Keratinocyte (primary cell): ENCODE data around the gene ZNF383. TPM values are rescaled to one million over a fixed set of nuclear protein-coding genes. Genes with fewer than 3 reads are reported as not detected.
"Not testable (repeated sequence)": the region's sequence is repeated elsewhere in the genome, so short reads cannot be mapped to it uniquely, and the experiment has no call there.

ENCODE experiments used
- DNase-seq: peaks from one replicate; pipeline ENCODE4 v3.0.0-alpha.2; 2011; ENCODE audit warnings: low read depth, missing footprints, low spot score
- FAIRE-seq: peaks from 2 replicates; lab custom pipeline; 2011; peaks lifted over from hg19 to GRCh38; lab: Jason Lieb, UNC
- H2AFZ ChIP-seq: 2 replicates; pipeline ENCODE4 v1.6.0; 2012; ENCODE audit warnings: low read length, control low read depth, inconsistent platforms; ENCODE audit not compliant: control insufficient read depth
- H3K27ac ChIP-seq: 2 replicates; pipeline ENCODE4 v1.5.1; 2011; ENCODE audit warnings: low read length; ENCODE audit not compliant: control insufficient read depth, insufficient read depth
- H3K27me3 ChIP-seq: 3 replicates; pipeline ENCODE4 v1.6.0; 2011; ENCODE audit warnings: low read length; ENCODE audit not compliant: control insufficient read depth, insufficient read depth; ENCODE audit errors: extremely low read depth
- H3K36me3 ChIP-seq, 2 experiments: 2 replicates in 1 of 2; 3 replicates in 1 of 2; pipeline ENCODE4 v1.5.1; 2011; ENCODE audit warnings: low read length in 2 of 2, mild to moderate bottlenecking in 1 of 2; ENCODE audit not compliant: control insufficient read depth in 2 of 2, insufficient read depth in 2 of 2; ENCODE audit errors: extremely low read depth in 1 of 2
- H3K4me1 ChIP-seq: 3 replicates; pipeline ENCODE4 v1.5.1; 2011; ENCODE audit warnings: low read length; ENCODE audit not compliant: control insufficient read depth, insufficient read depth; ENCODE audit errors: extremely low read depth
- H3K4me2 ChIP-seq: 3 replicates; pipeline ENCODE4 v1.6.0; 2011; ENCODE audit warnings: low read depth, low read length; ENCODE audit not compliant: control insufficient read depth, insufficient read depth; ENCODE audit errors: extremely low read depth
- H3K4me3 ChIP-seq, 3 experiments: fragments of 200-600 bp in 1 of 3; sonication (generic) in 1 of 3; 2 replicates in 2 of 3; 3 replicates in 1 of 3; pipeline ENCODE4 v1.5.1; 2011 to 2016; ENCODE audit warnings: low read length in 3 of 3, mild to moderate bottlenecking in 3 of 3, control low read depth in 2 of 3, inconsistent platforms in 1 of 3, low read depth in 1 of 3, mixed read lengths in 1 of 3, mixed run types in 1 of 3, moderate library complexity in 1 of 3; ENCODE audit not compliant: control insufficient read depth in 2 of 3, insufficient read depth in 2 of 3; ENCODE audit errors: extremely low read depth in 1 of 3
- H3K79me2 ChIP-seq: 2 replicates; pipeline ENCODE4 v1.6.0; 2012; ENCODE audit warnings: low read length; ENCODE audit not compliant: control insufficient read depth, insufficient read depth
- H3K9ac ChIP-seq: 3 replicates; pipeline ENCODE4 v1.6.0; 2011; ENCODE audit warnings: low read length; ENCODE audit not compliant: control insufficient read depth, insufficient read depth; ENCODE audit errors: extremely low read depth
- H3K9me1 ChIP-seq: 3 replicates; pipeline ENCODE4 v1.6.0; 2011; ENCODE audit warnings: low read length; ENCODE audit not compliant: control insufficient read depth, insufficient read depth; ENCODE audit errors: extremely low read depth
- H3K9me3 ChIP-seq: 2 replicates; pipeline ENCODE4 v1.5.1; 2012; ENCODE audit warnings: low read depth, low read length; ENCODE audit not compliant: control insufficient read depth
- H4K20me1 ChIP-seq: 3 replicates; pipeline ENCODE4 v1.6.0; 2011; ENCODE audit warnings: low read length; ENCODE audit not compliant: control insufficient read depth, insufficient read depth; ENCODE audit errors: extremely low read depth
- EZH2 ChIP-seq: IDR thresholded peaks from one replicate; pipeline ENCODE4 v1.6.1; 2012; ENCODE audit warnings: inconsistent platforms, mild to moderate bottlenecking, low read length, moderate library complexity
- dilution Hi-C: fragments of 300-500 bp; cut with MboI; formaldehyde crosslinking; loops from one replicate; pipeline ENCODE4 v1.7.0; 2020; ENCODE audit warnings: low sequenced_read_pairs; ENCODE audit not compliant: extremely low pct_ligation_motif_present
- polyA plus RNA-seq, 5 experiments: library from polyadenylated mRNA; depleted of rRNA in 3 of 5; stranded (reverse) in 3 of 5; stranded (forward) in 1 of 5; unstranded in 1 of 5; fragments of >200 nt; gene quantifications; 1 replicate in 1 of 5; 2 replicates in 3 of 5; 3 replicates in 1 of 5; pipeline versions ENCODE4 v1.2.1 to v1.2.3, GENCODE V29; 2011 to 2012; ENCODE audit warnings: missing spikeins in 2 of 5, low read depth in 1 of 5, low replicate concordance in 1 of 5
- TF ChIP-seq, protein P1 (sequence below), 3 experiments: IDR thresholded peaks in 1 of 3; conservative IDR thresholded peaks in 1 of 3; optimal IDR thresholded peaks in 1 of 3; 2 replicates in 2 of 3; 3 replicates in 1 of 3; pipeline versions ENCODE3 to v1.5.1; 2011; ENCODE audit warnings: low read length in 3 of 3, mild to moderate bottlenecking in 3 of 3, moderate library complexity in 2 of 3, control low read depth in 1 of 3, inconsistent platforms in 1 of 3; ENCODE audit not compliant: insufficient read depth in 2 of 3; ENCODE audit errors: extremely low read depth in 1 of 3

ZNF383 gene
- polyA plus RNA-seq, 1 donor (not counting 4 experiments of a cell fraction or from before 2014, with no cell fraction given) = 5.9 TPM

- FAIRE-seq, DNase-seq, H3K4me3 ChIP-seq, H3K36me3 ChIP-seq, H2AFZ ChIP-seq, H3K9me1 ChIP-seq, H3K4me1 ChIP-seq, dilution Hi-C loops, H3K9ac ChIP-seq, H3K9me3 ChIP-seq, H3K79me2 ChIP-seq, H4K20me1 ChIP-seq, H3K27me3 ChIP-seq, H3K4me2 ChIP-seq, H3K27ac ChIP-seq: not testable (repeated sequence)
Measured at GRCh38 chr19:37195248-37195647, 22.8 kb upstream of the ZNF383 start.

DNA sequence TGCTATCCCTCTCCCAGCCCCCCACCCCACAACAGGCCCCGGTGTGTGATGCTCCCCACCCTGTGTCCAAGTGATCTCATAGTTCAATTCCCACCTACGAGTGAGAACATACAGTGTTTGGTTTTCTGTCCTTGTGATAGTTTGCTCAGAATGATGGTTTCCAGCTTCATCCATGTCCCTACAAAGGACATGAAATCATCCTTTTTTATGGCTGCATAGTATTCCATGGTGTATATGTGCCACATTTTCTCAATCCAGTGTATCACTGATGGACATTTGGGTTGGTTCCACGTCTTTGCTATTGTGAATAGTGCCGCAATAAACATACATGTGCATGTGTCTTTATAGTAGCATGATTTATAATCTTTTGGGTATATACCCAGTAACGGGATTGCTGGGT lies 20.9 kb upstream of the ZNF383 start:
- H3K79me2 ChIP-seq, H3K9me3 ChIP-seq, FAIRE-seq, H3K4me1 ChIP-seq, H3K27ac ChIP-seq, H3K36me3 ChIP-seq, DNase-seq, H3K9me1 ChIP-seq, H3K4me2 ChIP-seq, H3K9ac ChIP-seq, H2AFZ ChIP-seq, dilution Hi-C loops, H4K20me1 ChIP-seq, H3K27me3 ChIP-seq, H3K4me3 ChIP-seq: not testable (repeated sequence)

- no peaks in the 10 kb centered on the region for H3K79me2 ChIP-seq
- H3K36me3 ChIP-seq = peaks cover 0 to 5% of the 10 kb centered on the region in 2 experiments
- FAIRE-seq (no peak), DNase-seq (no peak)
- H3K4me2 ChIP-seq = no peak overlapping the region
- dilution Hi-C loops = no loop called here
- H3K27me3 ChIP-seq = no peaks in the 10 kb centered on the region
- H3K4me1 ChIP-seq = no peaks in the 10 kb centered on the region
- H3K9me3 ChIP-seq = no peaks in the 10 kb centered on the region
- TF ChIP-seq, protein P1, sequence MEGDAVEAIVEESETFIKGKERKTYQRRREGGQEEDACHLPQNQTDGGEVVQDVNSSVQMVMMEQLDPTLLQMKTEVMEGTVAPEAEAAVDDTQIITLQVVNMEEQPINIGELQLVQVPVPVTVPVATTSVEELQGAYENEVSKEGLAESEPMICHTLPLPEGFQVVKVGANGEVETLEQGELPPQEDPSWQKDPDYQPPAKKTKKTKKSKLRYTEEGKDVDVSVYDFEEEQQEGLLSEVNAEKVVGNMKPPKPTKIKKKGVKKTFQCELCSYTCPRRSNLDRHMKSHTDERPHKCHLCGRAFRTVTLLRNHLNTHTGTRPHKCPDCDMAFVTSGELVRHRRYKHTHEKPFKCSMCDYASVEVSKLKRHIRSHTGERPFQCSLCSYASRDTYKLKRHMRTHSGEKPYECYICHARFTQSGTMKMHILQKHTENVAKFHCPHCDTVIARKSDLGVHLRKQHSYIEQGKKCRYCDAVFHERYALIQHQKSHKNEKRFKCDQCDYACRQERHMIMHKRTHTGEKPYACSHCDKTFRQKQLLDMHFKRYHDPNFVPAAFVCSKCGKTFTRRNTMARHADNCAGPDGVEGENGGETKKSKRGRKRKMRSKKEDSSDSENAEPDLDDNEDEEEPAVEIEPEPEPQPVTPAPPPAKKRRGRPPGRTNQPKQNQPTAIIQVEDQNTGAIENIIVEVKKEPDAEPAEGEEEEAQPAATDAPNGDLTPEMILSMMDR (optimal IDR thresholded peaks at IDR 0.05 in 1 of 3, IDR thresholded peaks at IDR 0.05 in 1 of 3, conservative IDR thresholded peaks at IDR 0.05 in 1 of 3; ENCODE audit: extremely low read depth in 1 of 3, insufficient read depth in 2 of 3, low read length in 3 of 3) = no peak
- TF ChIP-seq EZH2 = no peak
- no peak overlapping the region for H3K4me3 ChIP-seq
- no peaks in the 10 kb centered on the region for H4K20me1 ChIP-seq
- no peak overlapping the region for H3K9ac ChIP-seq
- no peak overlapping the region for H3K27ac ChIP-seq
- H3K9me1 ChIP-seq = no peaks in the 10 kb centered on the region
- H2AFZ ChIP-seq = no peak overlapping the region
Measured at GRCh38 chr19:37197768-37198167, 20.2 kb upstream of the ZNF383 start.
